Adipose tissue (tissue), 3 donors: Measurements from ENCODE around the gene AREL1. TPM values are rescaled to one million over a fixed set of nuclear protein-coding genes. Genes with fewer than 3 reads are reported as not detected.

Source experiments
- H3K27ac ChIP-seq: one replicate; pipeline ENCODE4 v1.5.1; 2013; ENCODE audit warnings: low read depth, low read length
- WGBS, 3 donors: extraction: QIAGEN DNeasy Blood & Tissue Kit; methylation state at CpG; one replicate each; pipeline ENCODE4 v1.1.7; 2013; 5-methylcytosine and 5-hydroxymethylcytosine counted together
- polyA plus RNA-seq, 3 donors: library from polyadenylated mRNA; stranded (reverse); fragments of 200-250 nt; gene quantifications; one replicate each; pipeline ENCODE4 v1.2.3, GENCODE V29; 2013
- donor health status: healthy with polysubstance abuse.
- donor health status: Bipolar disorder and iron deficiency.
- donor health status: healthy.

AREL1 gene
- polyA plus RNA-seq, 3 donors = 5.9 to 10.2 (median 9.6) TPM

- WGBS, 3 donors = 85 to 90% (median 89%) methylated on average over 3 of the region's 3 CpGs
- H3K27ac ChIP-seq = no peak overlapping the region
Measured at GRCh38 chr14:74620923-74621322, 92.0 kb downstream of the AREL1 start.

- H3K27ac ChIP-seq = no peak overlapping the region
- WGBS, 3 donors = 53 to 77% (median 56%) methylated on average over 2 of the region's 2 CpGs
Measured at GRCh38 chr14:74620497-74620921, 92.4 kb downstream of the AREL1 start.

GRCh38 chr14:74619672-74620131, 93.2 kb downstream of the AREL1 start:
- no peak overlapping the region for H3K27ac ChIP-seq
- WGBS, 3 donors = 29 to 70% (median 36%) methylated on average over 6 of the region's 6 CpGs

GRCh38 chr14:74618078-74618952, 94.6 kb downstream of the AREL1 start:
- no peak overlapping the region for H3K27ac ChIP-seq
- WGBS, 3 donors = 35 to 52% (median 38%) methylated on average over 10 of the region's 10 CpGs

GRCh38 chr14:74616996-74617700, 95.7 kb downstream of the AREL1 start:
- H3K27ac ChIP-seq = no peak overlapping the region
- WGBS, 3 donors = 83 to 93% (median 88%) methylated on average over 13 of the region's 13 CpGs

GRCh38 chr14:74616507-74616906, 96.4 kb downstream of the AREL1 start:
- no peak overlapping the region for H3K27ac ChIP-seq
- 36 to 74% (median 41%) methylated on average over 4 of the region's 4 CpGs for WGBS, 3 donors

- WGBS, 3 donors = 92 to 96% (median 94%) methylated on average over 14 of the region's 14 CpGs
- no peak overlapping the region for H3K27ac ChIP-seq
Measured at GRCh38 chr14:74615735-74616134, 97.1 kb downstream of the AREL1 start.

GRCh38 chr14:74614508-74615495, 98.1 kb downstream of the AREL1 start:
- no peak overlapping the region for H3K27ac ChIP-seq
- WGBS, 3 donors = 78 to 88% (median 79%) methylated on average over 8 of the region's 8 CpGs

- 56 to 77% (median 74%) methylated on average over 16 of the region's 16 CpGs for WGBS, 3 donors
- H3K27ac ChIP-seq = no peak overlapping the region
Measured at GRCh38 chr14:74613211-74613914, 99.5 kb downstream of the AREL1 start.

GRCh38 chr14:74612350-74613021, 100.4 kb downstream of the AREL1 start:
- H3K27ac ChIP-seq = no peak overlapping the region
- WGBS, 3 donors = 5 to 7% (median 5%) methylated on average over 47 to 69 of the region's 69 CpGs

GRCh38 chr14:74611650-74612349, 101.1 kb downstream of the AREL1 start, which contains the start of gene LTBP2:
LTBP2 (minus strand) TSS chr14:74612237; CDS start chr14:74611944, 293 bp downstream.
- H3K27ac ChIP-seq = no peak within 1 kb of the TSS
- WGBS, 3 donors = 1 to 3% (median 1%) methylated on average over 59 to 70 of the region's 70 CpGs

Other genes with a start within 250 kb of the AREL1 start
- 100 to 1,000 TPM in 2 of 3 donors, 10 to 100 TPM in 1; 73.2 to 238 (median 230) TPM for gene NPC2, start 219.8 kb downstream of the AREL1 start, polyA plus RNA-seq
- 10 to 100 TPM; 13.0 to 18.5 (median 13.0) TPM for gene ISCA2, start 219.3 kb downstream of the AREL1 start, polyA plus RNA-seq
- gene LTBP2, start 100.8 kb downstream of the AREL1 start, polyA plus RNA-seq = 10 to 100 TPM in 2 of 3 donors, 1 to 10 TPM in 1; 1.8 to 18.4 (median 13.9) TPM
- 10 to 100 TPM; 11.6 to 34.0 (median 26.8) TPM for gene FCF1, start 64 bp upstream of the AREL1 start, polyA plus RNA-seq
- 10 to 100 TPM; 10.3 to 28.9 (median 17.9) TPM for gene YLPM1, start 50.2 kb upstream of the AREL1 start, polyA plus RNA-seq
- not detected for gene PROX2, start 163.1 kb upstream of the AREL1 start, polyA plus RNA-seq
- gene DLST, start 168.8 kb upstream of the AREL1 start, polyA plus RNA-seq = 100 to 1,000 TPM in 1 of 3 donors, 10 to 100 TPM in 2; 42.7 to 112 (median 54.1) TPM
- 1 to 10 TPM; 4.4 to 6.5 (median 4.5) TPM for gene RPS6KL1, start 210.2 kb upstream of the AREL1 start, polyA plus RNA-seq
- gene PGF, start 242.5 kb upstream of the AREL1 start, polyA plus RNA-seq = 1 to 10 TPM; 2.9 to 6.2 (median 3.4) TPM